ENCODE data around the gene ZNF8. TPM values are rescaled to one million over a fixed set of nuclear protein-coding genes. Genes with fewer than 3 reads are reported as not detected.
"Not testable (repeated sequence)": the region's sequence is repeated elsewhere in the genome, so short reads cannot be mapped to it uniquely, and the experiment has no call there.

Gene ZNF8
- 17.2 TPM for total RNA-seq

DNA sequence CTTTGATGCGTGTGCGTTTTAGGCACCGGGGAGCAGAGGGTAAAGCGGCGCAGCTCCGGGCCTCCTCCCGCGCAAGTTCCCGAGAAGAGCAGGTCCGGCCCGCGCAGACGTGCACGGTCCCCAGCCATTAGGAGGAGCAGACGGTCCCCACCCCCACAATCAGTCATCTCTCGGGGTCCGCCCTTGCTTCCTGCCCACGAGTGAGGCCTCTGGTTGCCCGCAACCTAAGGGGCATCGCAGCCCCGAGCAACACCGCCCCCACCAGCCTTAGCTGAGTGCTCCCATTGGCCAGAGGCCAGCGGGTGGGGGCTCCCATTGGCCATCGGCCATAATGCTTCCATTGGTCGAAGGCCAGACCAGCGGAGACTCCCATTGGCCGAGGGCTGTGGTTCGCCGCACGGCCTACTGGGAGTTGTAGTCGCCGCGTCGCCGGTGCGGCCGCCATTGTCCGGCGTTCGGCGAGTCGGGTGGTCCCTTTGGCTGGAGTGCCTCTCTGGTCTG, at the start of gene ZNF8:
Gene ZNF8, plus strand, starts transcription at position 415 of the 501 bp plus-strand sequence. CDS start 127 bp downstream, outside the sequence.
- peak; percentile 92 for DNase-seq

DNA sequence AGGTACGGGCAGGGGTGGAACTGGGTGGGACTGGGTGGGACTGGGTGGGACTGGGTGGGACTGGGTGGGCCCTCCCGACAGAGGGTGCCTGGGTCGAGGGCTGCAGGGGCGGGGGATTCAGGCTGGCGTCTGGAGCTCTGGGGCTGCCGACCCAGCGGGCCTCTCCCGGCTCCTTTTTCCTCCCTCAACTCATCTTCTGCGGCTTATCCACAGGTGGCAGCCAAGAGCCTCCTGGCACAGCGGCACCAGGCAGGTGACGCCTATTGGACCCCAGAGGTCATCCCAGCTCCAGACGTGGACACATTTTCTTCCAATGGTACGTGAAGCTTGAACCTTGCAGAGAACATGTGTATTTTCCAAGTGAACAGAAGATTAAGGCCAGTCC, 49.5 kb upstream of the ZNF8 start:
- no peak for DNase-seq

DNA sequence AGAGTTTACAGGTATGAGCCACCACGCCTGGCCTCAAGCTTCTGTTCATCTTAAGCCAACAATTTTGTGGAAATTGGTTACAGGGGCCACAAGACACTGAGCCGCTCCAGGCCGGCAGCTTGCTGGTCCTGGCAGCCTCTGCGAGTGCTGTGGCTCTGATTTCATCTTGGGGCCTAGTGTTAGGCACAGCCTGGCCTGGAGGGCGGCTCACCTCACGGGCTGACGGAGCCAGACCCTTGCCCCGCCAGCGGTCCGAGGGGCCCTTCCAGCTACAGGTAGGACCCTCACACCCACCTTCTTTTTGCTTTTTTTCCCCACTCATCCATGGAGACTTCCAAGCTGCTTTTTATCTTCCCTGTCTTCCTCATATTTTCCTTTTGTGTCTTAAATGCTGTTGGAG, 41.4 kb upstream of the ZNF8 start:
- no peak for DNase-seq

DNA sequence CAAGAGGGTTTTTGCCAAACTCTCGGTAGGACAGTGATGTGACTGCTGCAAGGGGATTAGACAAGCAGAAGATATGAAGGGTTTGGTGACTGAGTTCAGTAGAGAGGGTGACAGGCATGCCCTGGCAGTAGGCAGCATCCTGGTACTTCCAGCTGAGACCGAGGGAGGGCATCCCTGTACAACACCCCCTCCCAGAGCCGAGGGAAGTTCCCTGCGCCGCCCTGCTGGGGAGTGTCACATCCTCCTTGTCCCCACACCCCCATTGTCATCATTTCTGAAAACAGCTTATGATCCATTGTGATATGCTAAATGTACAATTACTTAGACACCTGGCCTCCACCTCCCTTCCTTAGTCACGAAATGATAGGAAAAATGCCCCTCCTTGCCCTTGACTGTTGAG, 35.4 kb upstream of the ZNF8 start:
- no peak for DNase-seq

DNA sequence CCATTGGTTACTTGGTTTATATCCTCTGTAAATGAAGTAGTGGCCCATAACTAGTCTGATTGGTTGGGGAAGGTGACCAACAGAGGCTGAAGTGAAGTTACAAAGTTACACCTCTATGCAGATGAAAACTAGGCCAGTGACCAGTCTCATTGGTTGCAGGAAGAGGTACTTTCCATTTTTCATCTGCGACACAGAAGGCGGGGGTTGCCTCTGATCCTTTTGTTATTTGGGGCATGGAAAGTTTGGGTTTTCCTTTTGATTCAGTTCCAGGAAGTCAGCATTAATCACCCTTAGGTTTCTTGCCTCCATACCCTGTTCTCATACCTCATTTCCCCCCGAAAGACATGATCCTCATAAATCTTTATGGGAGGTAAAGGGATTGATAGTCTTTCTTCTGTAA, 29.9 kb upstream of the ZNF8 start:
- DNase-seq: no peak

DNA sequence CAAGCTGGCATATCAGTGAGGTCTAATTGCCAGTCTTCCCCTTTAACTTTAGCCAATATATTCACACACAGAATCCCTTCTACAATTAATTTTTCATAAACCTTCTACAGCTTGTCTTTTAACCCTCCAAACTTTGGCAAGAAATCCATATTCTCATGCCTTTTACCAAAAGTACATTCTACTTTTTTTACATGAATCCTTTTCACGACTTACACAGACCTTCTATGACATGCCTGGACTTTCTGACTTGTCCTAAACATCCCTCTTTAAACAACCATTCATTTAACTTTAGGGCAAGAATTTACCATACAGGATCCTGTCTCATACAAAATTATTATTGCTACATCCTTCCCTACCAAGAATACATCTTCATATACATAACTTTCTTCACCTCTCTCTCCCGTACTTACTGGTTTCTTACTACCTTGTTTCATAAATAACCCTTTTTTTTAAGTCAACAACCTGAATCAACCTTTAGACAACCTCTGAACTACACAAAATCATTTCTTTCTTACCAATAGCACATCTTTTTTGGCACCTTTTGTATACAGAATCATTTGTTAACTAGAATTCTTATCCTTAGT, 26.6 kb upstream of the ZNF8 start:
- DNase-seq: no peak

DNA sequence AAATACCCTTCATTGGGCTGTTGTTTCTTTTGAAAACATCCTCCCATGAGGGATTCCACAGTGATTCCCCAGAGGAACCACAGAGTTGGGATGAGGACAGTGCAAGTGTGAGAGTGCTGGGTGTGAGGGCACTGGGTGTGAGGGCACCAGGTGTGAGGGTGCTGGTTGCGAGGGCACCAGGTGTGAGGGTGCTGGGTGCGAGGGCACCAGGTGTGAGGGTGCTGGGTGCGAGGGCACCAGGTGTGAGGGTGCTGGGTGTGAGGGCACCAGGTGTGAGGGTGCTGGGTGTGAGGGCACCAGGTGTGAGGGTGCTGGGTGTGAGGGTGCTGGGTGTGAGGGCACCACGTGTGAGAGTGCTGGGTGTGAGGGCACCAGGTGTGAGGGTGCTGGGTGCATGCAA, 20.5 kb upstream of the ZNF8 start:
- not testable (repeated sequence) for DNase-seq

DNA sequence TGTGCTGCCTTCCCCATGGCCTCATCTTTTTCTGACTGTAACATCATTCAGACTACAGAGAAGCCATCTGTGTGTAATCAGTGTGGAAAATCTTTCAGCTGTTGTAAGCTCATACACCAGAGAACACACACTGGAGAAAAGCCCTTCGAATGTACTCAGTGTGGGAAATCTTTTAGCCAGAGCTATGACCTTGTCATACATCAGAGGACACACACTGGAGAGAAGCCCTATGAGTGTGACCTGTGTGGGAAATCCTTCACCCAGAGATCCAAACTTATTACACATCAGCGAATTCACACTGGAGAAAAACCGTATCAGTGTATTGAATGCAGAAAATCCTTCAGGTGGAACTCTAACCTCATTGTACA, 17.2 kb upstream of the ZNF8 start:
- no peak for DNase-seq

DNA sequence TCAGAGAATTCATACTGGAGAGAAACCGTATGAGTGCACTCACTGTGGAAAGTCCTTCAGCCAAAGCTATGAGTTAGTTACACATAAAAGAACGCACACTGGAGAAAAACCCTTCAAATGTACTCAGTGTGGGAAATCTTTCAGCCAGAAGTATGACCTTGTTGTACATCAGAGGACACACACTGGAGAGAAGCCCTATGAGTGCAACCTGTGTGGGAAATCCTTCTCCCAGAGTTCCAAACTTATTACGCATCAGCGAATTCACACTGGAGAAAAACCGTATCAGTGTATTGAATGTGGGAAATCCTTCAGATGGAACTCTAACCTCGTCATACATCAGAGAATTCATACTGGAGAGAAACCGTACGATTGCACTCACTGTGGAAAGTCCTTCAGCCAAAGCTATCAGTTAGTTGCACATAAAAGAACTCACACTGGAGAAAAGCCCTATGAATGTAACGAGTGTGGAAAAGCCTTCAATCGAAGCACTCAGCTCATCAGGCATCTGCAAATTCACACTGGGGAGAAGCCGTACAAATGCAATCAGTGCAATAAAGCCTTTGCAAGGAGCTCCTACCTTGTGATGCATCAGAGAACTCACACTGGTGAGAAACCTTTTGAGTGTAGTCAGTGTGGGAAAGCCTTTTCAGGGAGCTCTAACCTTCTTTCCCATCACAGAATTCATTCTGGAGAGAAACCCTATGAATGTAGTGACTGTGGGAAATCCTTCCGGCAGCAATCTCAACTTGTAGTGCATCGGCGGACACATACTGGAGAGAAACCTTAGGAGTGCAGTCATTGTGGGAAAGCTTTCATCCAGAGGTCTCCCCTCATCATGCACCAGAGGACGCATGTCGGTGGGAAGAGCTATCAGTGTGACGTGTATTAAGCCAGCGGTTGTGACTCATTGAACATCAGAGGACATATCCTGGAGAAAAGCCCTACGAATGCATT, 16.5 kb upstream of the ZNF8 start:
- no peak for DNase-seq

DNA sequence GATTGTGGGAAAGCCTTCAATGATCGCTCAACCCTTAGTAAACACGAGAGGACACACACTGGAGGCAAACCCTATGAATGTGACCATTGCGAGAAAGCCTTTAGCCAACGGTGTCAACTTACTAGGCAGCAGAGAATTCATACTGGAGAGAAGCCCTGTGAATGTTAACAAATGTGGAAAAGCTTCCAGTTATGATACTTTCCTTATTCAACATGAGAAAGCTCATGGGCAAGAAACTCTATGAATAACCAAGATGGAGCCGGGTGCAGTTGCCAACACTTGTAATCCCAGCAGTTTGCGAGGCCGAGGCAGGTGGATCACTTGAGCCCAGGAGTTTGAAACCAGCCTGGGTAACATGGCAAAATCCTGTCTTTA, 15.8 kb upstream of the ZNF8 start:
- DNase-seq: no peak

DNA sequence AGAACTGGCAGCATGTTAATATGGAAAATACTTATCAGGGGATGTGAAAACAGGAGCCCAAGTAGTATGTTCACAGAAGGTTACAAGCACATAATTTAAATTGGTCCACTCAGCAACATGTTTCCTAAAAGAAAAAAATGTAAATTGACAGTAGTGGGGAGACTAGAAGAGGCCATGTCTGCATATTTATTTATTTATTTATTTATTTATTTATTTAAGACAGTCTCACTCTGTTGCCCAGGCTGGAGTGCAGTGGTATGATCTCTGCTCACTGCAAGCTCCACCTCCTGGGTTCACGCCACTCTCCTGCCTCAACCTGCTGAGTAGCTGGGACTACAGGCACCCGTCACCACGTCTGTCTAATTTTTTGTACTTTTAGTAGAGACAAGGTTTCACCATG, 13.7 kb upstream of the ZNF8 start:
- DNase-seq: no peak

DNA sequence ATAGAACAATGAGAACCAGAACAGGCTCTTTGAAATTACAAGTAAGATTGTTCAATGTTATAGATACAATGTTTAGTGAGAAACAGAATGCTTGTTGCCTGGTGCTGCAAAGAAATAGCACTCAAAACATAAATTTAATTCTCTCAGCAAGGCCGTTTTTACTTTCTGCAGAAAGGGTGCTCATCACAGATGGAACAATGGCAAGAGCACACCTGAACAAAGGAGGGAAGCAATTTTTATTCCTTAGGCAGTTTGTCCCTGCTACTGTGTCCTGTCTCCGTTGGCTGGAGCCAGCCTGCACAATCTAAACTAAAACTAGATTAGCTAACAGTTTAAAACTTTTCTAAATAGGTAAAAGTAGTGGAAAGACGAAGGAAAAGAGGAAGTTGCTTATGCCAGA, 10.4 kb upstream of the ZNF8 start:
- no peak for DNase-seq

DNA sequence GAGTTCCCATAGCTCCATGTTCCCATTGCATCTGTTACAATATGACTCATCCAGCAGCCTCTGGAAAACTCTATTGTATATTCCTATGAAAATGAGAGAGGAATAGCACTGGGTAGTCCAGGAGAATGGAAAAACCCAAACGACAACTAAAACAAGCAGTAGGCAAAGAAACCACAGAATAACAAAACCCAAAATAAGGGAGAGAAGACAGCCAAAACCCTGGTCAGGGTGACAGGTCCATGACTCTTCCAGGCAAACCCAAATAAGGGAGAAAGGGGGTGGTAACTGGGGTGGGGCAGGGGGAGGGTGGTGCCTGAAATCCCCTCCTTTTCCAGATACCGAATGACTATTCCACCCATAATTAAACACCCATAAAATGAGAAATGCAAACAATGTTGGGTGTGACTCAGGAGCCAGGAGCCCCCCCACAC, 4.0 kb upstream of the ZNF8 start:
- DNase-seq: peak; percentile 20

DNA sequence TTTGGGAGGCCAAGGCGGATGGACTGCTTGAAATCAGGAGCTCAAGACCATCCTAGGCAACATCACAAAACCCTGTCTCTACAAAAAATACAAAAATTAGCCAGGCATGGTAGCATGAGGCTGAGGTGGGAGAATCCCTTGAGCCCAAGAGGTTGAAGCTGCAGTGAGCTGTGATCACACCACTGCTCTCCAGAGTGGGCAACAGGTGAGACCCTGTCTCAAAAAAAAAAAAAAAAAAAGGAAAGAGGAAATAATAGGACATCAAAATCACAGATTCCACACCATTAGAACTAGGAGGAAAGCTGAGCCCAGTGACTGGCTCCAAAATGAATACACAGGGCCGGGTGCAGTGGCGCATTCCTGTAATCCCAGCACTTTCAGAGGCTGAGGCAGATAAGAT, 3.2 kb upstream of the ZNF8 start:
- no peak for DNase-seq

DNA sequence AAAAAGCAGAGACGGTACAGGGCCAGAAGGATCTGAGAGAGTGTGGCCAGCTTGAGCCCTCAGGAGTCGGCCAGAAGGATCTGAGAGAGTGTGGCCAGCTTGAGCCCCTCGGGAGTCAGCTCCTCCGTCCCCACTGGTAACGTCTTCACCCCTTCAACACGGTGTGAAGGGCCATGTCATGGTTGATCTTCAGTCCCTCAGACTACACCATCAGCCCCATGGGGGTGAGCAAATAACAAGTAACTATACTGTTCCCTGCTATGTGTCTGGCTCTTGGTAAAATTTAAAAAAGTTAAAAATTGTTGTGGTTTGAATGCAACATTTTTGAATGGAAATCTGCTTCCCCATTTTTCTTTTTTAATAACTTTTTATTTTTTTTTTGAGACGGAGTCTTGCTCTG, 1.6 kb upstream of the ZNF8 start:
- DNase-seq: no peak

DNA sequence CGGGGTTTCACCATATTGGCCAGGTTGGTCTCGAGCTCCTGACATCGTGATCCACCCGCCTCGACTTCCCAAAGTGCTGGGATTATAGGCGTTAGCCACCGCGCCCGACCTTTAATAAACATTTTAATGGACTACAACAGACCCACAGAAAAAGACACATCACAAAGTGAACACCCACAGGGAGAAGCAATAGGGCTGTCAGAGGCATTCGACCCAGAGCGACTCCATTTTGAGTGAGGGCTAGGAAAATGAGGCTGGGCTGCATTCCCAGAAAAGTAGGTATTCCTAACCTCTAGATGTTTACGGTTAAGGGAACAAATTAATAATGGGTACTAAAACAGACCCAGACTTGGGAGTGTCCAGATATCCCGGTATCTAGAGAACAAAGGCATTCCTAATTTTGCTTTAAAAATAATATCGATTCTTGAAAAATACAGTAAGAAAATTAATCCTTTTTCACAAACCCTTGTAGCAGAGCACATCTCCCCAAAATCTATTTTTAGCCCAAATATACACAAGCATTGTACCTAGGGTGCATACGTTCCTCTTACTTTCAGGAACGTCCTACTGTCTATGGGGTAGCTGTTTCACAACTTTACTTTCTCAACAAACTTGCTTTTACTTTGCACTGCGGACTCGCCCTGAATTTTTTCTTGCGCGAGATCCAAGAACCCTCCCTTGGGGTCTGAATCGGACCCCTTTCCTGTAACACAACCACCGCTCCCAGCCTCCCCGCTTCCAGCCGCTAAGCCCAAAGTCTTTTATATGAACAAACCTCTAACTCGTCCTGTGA, 811 bp upstream of the ZNF8 start:
- no peak for DNase-seq

DNA sequence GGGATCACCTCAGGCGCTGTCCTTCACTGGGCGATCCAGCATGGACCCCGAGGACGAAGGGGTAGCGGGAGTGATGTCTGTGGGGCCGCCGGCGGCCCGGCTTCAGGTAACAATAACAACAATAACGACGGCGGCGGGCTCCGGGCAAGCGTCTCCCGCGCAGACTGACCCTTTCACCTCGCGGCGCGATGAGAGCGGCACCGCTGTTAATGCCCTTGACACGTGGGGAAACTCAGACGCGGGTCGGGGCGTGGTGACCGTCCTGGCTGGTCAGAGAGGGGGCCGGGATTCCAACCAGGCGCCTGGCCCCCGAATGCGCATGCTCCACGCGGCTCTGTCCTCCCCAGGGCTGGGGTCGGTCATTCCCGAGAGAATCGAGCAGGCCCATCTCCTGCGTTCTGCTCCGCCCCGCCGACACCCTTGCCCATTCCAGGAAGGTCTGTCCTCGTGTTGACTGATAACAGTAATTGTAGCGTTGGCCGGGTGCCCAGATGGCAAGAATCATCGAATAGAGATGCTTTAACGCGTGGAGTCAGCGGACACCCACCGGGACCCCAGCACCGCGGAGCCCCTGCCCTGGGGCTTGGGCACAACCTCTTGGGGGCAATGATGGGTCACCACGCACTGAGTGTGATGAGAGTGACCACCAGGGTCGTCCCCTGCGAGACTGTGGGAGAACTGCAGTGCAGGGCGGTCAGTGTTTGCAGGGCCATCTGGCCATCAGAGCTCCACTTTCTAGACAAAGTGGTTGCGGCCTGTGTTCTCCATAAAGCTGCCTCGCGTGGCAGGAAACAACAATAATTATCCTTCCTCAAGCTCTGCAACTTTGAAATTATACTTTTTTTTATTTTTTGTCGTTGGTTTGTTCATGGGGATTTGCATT, 528 bp downstream of the ZNF8 start:
- peak; percentile 60 for DNase-seq

DNA sequence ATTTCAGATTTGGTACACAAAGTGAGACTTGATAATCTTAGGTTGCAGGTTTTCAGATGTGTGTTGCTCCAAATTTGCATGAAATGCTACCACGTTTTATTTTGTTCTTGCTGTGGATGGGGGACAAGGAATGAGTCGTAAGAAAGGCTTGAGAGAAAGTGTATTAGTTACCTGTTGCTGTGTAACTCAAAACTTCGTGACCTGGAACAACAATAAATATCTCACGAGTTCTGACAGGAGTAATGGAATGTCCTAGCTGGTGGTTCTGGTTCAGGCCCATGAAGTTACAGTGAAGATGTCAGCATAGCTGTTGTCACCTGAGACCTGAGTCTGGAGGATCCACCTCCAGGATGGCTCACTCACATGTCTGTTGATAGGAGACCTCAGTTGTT, 1.2 kb downstream of the ZNF8 start:
- DNase-seq: no peak

DNA sequence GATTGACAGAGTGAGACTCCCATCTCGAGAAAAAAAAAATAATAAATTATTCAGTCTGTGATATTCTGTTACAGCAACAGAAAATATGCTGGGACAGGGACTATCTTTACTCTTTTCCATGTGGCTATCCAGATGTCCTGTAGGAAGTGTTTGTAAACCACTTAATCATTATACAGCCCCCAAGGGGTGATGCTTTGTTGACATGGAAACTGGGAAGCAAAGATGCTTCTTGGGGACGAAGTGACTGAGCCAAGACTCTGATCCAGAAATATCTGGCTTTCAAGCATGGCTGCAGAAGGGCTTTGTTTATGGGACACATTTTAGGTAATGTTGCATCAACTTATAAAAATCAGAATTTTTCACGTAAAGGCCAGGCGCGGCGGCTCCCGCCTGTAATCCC, 5.4 kb downstream of the ZNF8 start:
- no peak for DNase-seq

DNA sequence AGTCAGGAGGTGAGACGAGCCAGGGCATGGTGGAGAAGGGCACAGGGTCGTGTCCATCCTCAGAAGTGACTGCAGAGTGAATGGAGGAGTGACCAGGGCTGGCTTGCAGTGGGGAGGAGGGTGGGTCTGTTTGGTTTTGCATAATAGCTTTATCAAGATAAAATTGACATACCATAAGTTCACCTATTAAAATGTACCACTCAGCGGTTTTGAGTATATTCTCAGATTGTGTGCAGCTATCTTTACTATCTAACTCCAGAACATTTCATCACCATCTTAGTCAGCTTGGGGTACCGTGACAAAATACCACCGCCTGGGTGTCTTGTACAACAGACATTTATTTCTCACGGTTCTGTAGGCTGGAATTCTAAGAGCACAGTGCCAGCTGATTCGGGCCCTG, 13.2 kb downstream of the ZNF8 start:
- no peak for DNase-seq

DNA sequence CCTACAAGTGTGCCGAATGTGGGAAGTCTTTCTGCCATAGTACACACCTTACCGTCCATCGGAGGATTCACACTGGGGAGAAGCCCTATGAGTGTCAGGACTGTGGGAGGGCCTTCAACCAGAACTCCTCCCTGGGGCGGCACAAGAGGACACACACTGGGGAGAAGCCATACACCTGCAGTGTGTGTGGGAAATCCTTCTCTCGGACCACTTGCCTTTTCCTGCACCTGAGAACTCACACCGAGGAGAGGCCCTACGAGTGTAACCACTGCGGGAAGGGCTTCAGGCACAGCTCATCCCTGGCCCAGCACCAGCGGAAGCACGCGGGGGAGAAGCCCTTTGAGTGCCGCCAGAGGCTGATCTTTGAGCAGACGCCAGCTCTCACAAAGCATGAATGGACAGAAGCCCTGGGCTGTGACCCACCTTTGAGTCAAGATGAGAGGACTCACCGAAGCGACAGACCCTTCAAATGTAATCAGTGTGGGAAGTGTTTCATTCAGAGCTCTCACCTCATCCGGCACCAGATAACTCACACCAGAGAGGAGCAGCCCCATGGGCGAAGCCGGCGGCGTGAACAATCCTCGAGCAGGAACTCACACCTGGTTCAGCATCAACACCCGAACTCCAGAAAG, 16.1 kb downstream of the ZNF8 start:
- no peak for DNase-seq

DNA sequence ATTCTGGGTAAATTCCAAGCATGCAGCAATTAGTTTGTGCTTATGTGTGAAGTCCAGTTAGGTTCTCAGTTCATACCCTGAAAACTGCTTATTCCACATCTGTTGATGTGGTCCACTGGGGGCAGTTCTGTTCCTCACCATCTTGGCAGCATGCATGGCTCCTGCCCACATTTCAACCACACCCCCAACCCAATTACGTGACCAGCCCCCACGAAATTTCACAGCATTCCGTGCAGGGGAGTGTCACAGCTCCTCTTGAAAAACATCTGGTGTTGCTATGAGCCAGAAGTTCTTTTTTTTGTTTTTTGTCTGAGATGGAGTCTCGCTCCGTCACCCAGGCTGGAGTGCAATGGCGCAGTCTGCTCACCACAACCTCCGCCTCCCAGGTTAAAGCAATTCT, 17.3 kb downstream of the ZNF8 start:
- DNase-seq: no peak
